ENCODE data around the gene FAM236B.
"Not testable (repeated sequence)": the region's sequence is repeated elsewhere in the genome, so short reads cannot be mapped to it uniquely, and the experiment has no call there.

DNA sequence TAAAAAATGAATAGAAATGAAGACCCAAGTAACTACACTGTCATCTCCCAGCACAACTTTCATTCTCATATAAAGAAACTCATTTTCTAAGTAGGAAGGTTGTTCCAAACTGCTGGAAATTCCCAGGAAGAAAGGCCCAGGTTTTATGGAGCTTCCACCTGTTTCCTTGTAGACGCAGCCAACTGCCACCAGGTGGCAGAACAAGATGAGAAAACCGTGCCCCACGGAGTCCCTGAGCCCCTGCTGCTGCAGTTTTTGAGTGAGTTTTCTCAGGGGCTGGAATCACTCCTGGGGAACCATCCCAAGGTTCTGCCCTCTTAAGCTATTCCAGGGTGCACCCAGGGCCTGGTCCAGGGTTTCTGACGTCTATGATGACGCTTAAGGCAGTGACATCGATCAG lies 1.5 kb upstream of the FAM236B start:
- TF ChIP-seq, protein P1, sequence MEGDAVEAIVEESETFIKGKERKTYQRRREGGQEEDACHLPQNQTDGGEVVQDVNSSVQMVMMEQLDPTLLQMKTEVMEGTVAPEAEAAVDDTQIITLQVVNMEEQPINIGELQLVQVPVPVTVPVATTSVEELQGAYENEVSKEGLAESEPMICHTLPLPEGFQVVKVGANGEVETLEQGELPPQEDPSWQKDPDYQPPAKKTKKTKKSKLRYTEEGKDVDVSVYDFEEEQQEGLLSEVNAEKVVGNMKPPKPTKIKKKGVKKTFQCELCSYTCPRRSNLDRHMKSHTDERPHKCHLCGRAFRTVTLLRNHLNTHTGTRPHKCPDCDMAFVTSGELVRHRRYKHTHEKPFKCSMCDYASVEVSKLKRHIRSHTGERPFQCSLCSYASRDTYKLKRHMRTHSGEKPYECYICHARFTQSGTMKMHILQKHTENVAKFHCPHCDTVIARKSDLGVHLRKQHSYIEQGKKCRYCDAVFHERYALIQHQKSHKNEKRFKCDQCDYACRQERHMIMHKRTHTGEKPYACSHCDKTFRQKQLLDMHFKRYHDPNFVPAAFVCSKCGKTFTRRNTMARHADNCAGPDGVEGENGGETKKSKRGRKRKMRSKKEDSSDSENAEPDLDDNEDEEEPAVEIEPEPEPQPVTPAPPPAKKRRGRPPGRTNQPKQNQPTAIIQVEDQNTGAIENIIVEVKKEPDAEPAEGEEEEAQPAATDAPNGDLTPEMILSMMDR (conservative IDR thresholded peaks at IDR 0.05; ENCODE audit: low read depth, low read length) = not testable (repeated sequence)
- TF ChIP-seq EZH2phosphoT487 (IDR thresholded peaks at IDR 0.05; ENCODE audit: borderline replicate concordance, low read length); EZH2 (IDR thresholded peaks at IDR 0.05; ENCODE audit: low read length, unreplicated experiment): not testable (repeated sequence)
